ENCODE data around the gene RPL7A. TPM values are rescaled to one million over a fixed set of nuclear protein-coding genes. Genes with fewer than 3 reads are reported as not detected.

Gene RPL7A
- total and polyA plus RNA-seq, 2 donors (not counting 3 experiments of a cell fraction or from before 2014, with no cell fraction given) = 2,112 to 2,329 TPM

DNA sequence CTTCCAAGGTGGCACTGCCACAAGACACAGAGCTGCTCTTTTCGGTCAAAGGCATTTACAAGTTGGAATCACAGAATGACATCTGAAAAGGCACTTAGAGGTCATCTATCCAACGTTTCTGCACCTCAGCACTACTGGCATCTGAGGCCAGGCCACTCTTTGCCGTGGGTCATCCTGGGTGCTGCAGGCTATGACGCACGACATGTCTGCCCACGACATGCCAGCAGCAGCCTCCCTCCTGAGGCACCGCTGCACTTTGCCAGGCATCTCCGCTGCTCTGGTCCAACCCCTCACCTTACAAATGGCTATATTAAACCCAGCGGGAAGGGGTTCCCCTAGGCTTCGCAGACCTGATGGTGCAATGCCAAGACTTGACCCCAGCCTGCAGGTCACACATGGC, 19.8 kb downstream of the RPL7A start:
- Histone ChIP-seq H4K20me1 (replicated peaks; ENCODE audit: control insufficient read depth, extremely low read depth, insufficient read depth, low read length) (no peaks in the 10 kb centered on the region), H3K27ac (ENCODE audit: insufficient read depth, low read depth, low read length) (no peak overlapping the region)

More for the DNA sequence above, 19.8 kb downstream of the RPL7A start:
- H3K9ac ChIP-seq (replicated peaks; ENCODE audit: extremely low read depth, insufficient read depth, low read length) = no peak overlapping the region
- DNase-seq (ENCODE audit: low read depth, low spot score) (no peak), FAIRE-seq (no peak)
- H3K4me2 ChIP-seq (ENCODE audit: insufficient read depth, low read length) = no peak overlapping the region
- H3K4me3 ChIP-seq (replicated peaks in 1 of 3; ENCODE audit: insufficient read depth in 1 of 3, low read depth in 1 of 3, low read length in 3 of 3) = no peak overlapping the region
- H2AFZ ChIP-seq (ENCODE audit: low read depth, low read length) = no peak overlapping the region
- dilution Hi-C loops (cut with MboI; ENCODE audit: extremely low pct_ligation_motif_present, low sequenced_read_pairs) (no loop called here), intact Hi-C loops (cut with micrococcal nuclease) (no loop called here)
- H3K36me3 ChIP-seq (ENCODE audit: control insufficient read depth in 2 of 2, extremely low read depth in 1 of 2, insufficient read depth in 2 of 2, low read length in 2 of 2) = peaks cover 24 to 65% of the 10 kb centered on the region in 2 experiments
- no peaks in the 10 kb centered on the region for H3K9me3 ChIP-seq (replicated peaks; ENCODE audit: control insufficient read depth, insufficient read depth, low read length)
- no peaks in the 10 kb centered on the region for H3K27me3 ChIP-seq (ENCODE audit: control insufficient read depth in 2 of 2, insufficient read depth in 2 of 2, low read length in 2 of 2)
- no peak for TF ChIP-seq POLR2A (IDR thresholded peaks at IDR 0.05; ENCODE audit: low read depth, low read length)
- TF ChIP-seq CTCF (IDR thresholded peaks at IDR 0.05; ENCODE audit: extremely low read depth in 1 of 2, insufficient read depth in 1 of 2, low read depth in 1 of 2, low read length in 2 of 2) = no peak
- TF ChIP-seq JUN (IDR thresholded peaks at IDR 0.05; ENCODE audit: borderline replicate concordance, insufficient read depth, insufficient read length, low read depth) = no peak
- no peak for TF ChIP-seq MYC (IDR thresholded peaks at IDR 0.05; ENCODE audit: low read depth, low read length)
- TF ChIP-seq, protein P1, sequence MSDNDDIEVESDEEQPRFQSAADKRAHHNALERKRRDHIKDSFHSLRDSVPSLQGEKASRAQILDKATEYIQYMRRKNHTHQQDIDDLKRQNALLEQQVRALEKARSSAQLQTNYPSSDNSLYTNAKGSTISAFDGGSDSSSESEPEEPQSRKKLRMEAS (IDR thresholded peaks at IDR 0.05; ENCODE audit: insufficient read depth, insufficient read length) = no peak
- TF ChIP-seq GATA2 (IDR thresholded peaks at IDR 0.05; ENCODE audit: insufficient read depth, insufficient read length, low read depth, low read length) = no peak
- no peak for TF ChIP-seq EZH2 (IDR thresholded peaks at IDR 0.05; ENCODE audit: borderline replicate concordance, low read depth, low read length, severe bottlenecking)
- no peak for TF ChIP-seq POLR2AphosphoS5 (IDR thresholded peaks at IDR 0.05; ENCODE audit: insufficient read depth, low read depth, low read length)
- TF ChIP-seq FOS (IDR thresholded peaks at IDR 0.05; ENCODE audit: borderline replicate concordance, insufficient read depth, low read length) = no peak
- H3K9me1 ChIP-seq (replicated peaks; ENCODE audit: control insufficient read depth, extremely low read depth, insufficient read depth, low read length) = no peaks in the 10 kb centered on the region
- POLR2A ChIA-PET = interaction anchor here (1.5 kb wide), 1 partner anchor 17 kb away, joined by 3 read pairs; no protein-coding TSS in a partner anchor
- BruUV-seq (replicated peaks) = no TSS peak
- CTCF ChIA-PET = interaction anchor here (1.1 kb wide), 1 partner anchor 9 kb away, joined by 3 read pairs; the partner anchor contains the start of gene STKLD1
- H3K79me2 ChIP-seq (ENCODE audit: control insufficient read depth, insufficient read depth, low read length) = peaks cover 80% of the 10 kb centered on the region
- H3K4me1 ChIP-seq (ENCODE audit: control insufficient read depth, extremely low read depth, insufficient read depth, low read length) = peaks cover 15% of the 10 kb centered on the region
